Fibroblast of villous mesenchyme (primary cell): ENCODE data around the gene TCEA2. TPM values are rescaled to one million over a fixed set of nuclear protein-coding genes. Genes with fewer than 3 reads are reported as not detected.

ENCODE experiments used
- DNase-seq: peaks from one replicate; pipeline ENCODE4 v3.0.0-alpha.2; 2010; ENCODE audit warnings: low read depth
- H3K4me3 ChIP-seq: 2 replicates; pipeline ENCODE4 v1.5.1; 2011; ENCODE audit warnings: low read depth, mild to moderate bottlenecking, low read length
- total RNA-seq: library from RNA; depleted of rRNA; stranded (reverse); fragments of >200 nt; gene quantifications from 2 replicates; pipeline ENCODE4 v1.2.3, GENCODE V29; 2012
- TF ChIP-seq, protein P1 (sequence below): IDR thresholded peaks from 2 replicates; pipeline ENCODE4 v1.5.1; 2012; ENCODE audit warnings: low read depth, mild to moderate bottlenecking, low read length; ENCODE audit not compliant: insufficient read depth

TCEA2 gene
- total RNA-seq, result 20.7 and 24.2 TPM in 2 replicates

DNA sequence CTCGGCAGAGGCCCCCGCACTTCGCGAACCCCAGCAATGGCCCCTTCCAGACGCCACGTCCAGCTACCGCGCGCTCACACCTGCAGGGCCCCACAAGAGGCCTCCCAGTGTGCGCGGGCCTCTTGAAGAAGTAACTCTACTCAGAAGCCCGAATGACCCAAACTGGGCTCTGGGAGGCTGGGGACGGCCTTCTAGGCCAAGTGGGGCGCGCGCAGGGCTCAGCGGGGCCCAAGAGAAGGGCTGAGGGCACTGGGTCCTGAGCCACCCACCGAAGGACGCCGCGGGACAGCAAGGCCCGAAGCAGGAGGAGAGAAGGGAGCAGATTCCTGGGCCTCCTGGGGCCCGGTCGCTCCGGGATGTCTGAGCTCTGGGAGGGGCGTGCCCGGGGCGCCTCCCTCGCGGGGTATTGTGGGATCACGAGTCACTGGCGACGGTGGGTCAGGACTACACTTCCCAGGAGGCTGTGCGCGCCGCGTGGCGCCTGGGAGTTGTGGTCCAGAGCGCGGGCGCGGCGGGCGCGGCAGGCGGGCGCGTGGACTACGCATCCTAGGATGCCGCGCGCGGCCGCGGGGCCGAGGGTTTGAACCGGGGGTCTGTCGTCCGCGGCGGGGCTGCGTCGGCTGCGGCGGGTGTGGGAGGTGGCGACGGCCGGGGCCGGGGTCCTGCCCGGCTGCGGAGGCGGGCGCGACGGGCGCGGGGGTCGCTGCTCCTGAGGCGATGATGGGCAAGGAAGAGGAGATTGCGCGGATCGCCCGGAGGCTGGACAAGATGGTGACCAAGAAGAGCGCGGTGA lies at the start of gene TCEA2:
TCEA2 (plus strand) TSS at position 603 of the 793 bp plus-strand sequence; CDS start at position 718, 115 bp downstream.
- peak; percentile 96 for DNase-seq
- H3K4me3 ChIP-seq, result peak within 1 kb of the TSS; percentile 87
- TF ChIP-seq, protein P1, sequence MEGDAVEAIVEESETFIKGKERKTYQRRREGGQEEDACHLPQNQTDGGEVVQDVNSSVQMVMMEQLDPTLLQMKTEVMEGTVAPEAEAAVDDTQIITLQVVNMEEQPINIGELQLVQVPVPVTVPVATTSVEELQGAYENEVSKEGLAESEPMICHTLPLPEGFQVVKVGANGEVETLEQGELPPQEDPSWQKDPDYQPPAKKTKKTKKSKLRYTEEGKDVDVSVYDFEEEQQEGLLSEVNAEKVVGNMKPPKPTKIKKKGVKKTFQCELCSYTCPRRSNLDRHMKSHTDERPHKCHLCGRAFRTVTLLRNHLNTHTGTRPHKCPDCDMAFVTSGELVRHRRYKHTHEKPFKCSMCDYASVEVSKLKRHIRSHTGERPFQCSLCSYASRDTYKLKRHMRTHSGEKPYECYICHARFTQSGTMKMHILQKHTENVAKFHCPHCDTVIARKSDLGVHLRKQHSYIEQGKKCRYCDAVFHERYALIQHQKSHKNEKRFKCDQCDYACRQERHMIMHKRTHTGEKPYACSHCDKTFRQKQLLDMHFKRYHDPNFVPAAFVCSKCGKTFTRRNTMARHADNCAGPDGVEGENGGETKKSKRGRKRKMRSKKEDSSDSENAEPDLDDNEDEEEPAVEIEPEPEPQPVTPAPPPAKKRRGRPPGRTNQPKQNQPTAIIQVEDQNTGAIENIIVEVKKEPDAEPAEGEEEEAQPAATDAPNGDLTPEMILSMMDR, result no peak

DNA sequence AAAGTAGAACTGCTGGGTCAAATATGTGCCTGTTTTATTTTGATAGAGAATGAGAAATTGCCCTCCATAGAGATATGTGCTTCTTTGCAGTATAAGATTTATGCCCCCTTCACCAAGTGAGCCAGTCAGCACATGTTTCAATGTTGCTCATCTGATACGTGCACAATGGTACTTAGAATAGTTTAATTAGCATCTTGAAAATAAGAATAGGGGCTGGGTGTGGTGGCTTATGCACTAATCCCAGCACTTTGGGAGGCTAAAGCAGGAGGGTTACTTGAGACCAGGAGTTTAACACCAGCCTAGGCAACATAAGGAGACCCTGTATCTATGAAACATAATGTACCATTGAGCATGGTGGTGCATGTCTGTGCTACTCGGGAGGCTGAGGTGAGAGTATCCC lies 47.4 kb upstream of the TCEA2 start:
- no peak overlapping the region for H3K4me3 ChIP-seq
- no peak for DNase-seq
- TF ChIP-seq, protein P1, result no peak

DNA sequence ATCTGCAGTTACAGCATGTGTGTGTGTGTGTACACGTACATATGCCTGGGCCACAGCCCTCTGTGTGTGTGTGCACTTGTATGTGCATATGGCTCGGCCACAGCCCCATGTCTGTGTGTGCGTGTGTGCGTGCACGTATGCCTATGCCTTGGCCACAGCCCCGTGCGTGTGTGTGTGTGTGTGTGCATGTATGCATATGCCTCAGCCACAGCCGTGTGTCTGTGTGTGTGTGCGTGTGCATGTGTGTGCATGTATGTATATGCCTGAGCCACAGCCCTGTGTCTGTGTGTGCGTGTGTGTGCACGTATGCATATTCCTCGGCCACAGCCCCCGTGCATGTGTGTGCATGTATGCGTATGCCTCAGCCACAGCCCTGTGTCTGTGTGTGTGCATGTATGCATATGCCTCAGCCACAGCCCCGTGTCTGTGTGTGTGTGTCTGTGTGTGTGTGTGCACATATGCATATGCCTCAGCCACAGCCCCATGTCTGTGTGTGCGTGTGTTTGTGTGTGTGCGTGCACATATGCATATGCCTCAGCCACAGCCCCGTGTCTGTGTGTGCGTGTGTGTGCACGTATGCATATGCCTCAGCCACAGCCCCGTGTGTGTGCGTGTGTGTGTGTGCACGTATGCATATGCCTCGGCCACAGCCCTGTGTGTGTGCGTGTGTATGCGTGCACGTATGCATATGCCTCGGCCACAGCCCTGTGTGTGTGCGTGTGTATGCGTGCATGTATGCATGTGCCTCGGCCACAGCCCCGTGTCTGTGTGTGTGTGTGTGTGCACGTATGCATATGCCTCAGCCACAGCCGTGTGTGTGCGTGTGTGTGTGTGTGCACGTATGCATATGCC lies 41.6 kb upstream of the TCEA2 start:
- TF ChIP-seq, protein P1, result no peak
- H3K4me3 ChIP-seq, result no peak overlapping the region
- no peak for DNase-seq

DNA sequence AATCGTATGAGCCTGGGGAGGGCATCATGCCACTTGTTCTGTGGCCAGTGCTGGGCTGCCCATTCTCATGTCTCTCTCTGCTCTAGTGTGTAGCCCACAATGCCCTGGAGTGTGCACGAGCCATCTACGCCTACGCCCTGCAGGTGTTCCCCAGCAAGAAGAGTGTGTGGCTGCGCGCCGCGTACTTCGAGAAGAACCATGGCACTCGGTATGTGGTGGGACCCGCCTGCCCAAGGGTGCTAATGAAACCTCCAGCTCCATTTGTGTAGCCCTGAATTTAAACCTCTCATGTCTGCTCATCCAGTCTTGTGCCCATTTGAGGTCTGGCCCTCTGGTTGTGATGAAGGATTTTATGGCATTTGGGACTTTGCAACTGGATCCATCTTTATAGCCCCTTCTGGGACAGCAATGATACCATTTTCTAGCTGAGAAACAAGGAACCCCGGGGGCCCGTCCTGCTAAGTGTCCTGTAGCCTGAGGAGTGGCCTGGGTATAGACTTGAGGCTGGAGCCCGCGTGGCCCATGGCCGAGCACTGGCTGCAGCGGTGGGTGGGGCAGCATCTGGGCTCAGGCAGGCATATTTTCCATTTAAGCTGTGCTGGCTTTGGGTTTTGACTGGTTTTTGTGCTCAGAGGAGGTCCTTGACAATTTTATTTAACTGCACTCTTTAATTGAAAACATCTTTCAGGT lies 40.2 kb upstream of the TCEA2 start:
- TF ChIP-seq, protein P1, result no peak
- no peak for DNase-seq
- no peak overlapping the region for H3K4me3 ChIP-seq

DNA sequence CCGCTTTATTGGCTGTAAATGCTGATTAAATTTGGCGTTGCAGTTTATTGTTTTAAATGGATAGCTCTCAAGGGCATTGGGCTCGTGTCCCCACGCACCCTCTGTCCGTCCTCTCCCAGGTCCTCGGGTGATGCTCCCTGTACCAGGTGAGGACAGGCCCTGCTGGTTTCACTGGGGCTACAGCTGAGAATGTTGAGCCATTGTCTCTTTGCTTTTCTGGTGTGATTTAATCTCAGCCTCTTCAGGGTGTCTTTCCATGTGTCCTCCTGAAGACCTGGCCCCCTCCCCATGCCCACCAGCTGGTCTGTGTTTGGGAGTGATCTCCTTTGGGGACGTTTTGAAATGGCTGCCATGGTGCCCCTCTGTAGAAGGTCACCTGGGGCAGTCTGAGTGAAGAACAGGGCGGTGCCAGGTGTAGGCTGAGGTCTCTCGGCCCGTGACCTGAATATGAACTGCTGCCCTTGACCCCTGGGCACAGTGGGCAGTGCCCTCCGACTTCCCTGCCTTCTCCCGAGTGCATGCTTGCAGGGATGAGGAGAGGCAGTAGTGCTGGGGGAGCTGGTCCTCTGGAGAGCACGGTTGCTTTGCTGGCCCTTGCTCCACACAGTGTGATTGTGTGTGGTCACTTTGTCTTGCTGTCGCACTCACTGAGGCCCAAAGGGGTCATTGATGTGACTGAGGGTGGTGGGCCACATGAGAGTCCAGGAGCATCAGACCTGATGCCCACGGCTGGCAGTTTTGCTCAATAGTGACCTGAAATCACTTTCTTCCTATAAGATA lies 39.4 kb upstream of the TCEA2 start:
- no peak overlapping the region for H3K4me3 ChIP-seq
- TF ChIP-seq, protein P1, result no peak
- no peak for DNase-seq
